ENCODE results near the gene KASH5. TPM values are rescaled to one million over a fixed set of nuclear protein-coding genes. Genes with fewer than 3 reads are reported as not detected.

KASH5 gene
- total and polyA plus RNA-seq, 2 of the 8 experiments (the other 6 are each of a cell fraction or from before 2014, with no cell fraction given), result 0.05 to 0.19 TPM

DNA sequence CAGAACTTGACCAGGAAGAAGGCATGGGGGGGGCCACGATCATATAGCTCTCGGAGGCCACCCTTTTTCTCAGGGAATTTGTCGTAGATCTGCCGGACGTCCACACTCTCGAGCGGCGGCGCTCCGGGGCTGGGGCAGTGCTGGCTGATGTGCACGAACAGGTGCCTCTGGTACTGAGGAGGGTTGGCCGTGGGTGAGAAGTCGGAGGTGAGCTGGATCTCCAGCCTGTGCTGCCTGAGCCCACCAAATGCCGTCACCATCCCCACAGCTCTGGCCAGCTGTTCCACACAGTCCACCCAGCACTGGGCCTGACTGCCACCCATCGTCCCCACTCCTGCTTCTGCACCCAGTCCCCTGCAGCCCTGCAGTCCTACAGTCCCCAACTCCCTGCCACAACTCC, 40.9 kb upstream of the KASH5 start:
- Histone ChIP-seq H3K4ac (replicated peaks; ENCODE audit: insufficient read length, low read depth, low read length) (no peak overlapping the region), H3K4me2 (ENCODE audit: insufficient read depth in 1 of 2, low read depth in 2 of 2, low read length in 2 of 2) (no peak overlapping the region), H3K27ac (ENCODE audit: low read depth, low read length) (no peak overlapping the region), H2BK5ac (ENCODE audit: low read depth, low read length) (no peak overlapping the region), H3K36me3 (ENCODE audit: control insufficient read depth in 2 of 4, insufficient read depth in 4 of 4, low read length in 3 of 4) (peaks cover 47 to 95% (median 80%) of the 10 kb centered on the region in 4 experiments), H3K27me3 (replicated peaks in 1 of 4; ENCODE audit: control insufficient read depth in 3 of 4, extremely low read depth in 1 of 4, insufficient read depth in 3 of 4, low read length in 3 of 4) (no peaks in the 10 kb centered on the region), H3K4me1 (replicated peaks in 1 of 4; ENCODE audit: control insufficient read depth in 3 of 4, insufficient read depth in 4 of 4, low read length in 3 of 4) (no peaks in the 10 kb centered on the region), H2BK15ac (ENCODE audit: low read length) (no peak overlapping the region), H3K79me1 (ENCODE audit: low read depth, low read length) (no peaks in the 10 kb centered on the region; the same call in 1 of the 2 replicates), H2AFZ (ENCODE audit: low read length) (no peak overlapping the region), H2BK120ac (replicated peaks; ENCODE audit: low read depth, low read length) (no peak overlapping the region), H3K56ac (replicated peaks; ENCODE audit: insufficient read length, low read depth, low read length) (no peak overlapping the region), H2BK20ac (ENCODE audit: low read length) (no peak overlapping the region), H4K91ac (replicated peaks; ENCODE audit: insufficient read length, low read length) (no peak overlapping the region), H3K14ac (ENCODE audit: insufficient read length) (no peak overlapping the region), H4K8ac (ENCODE audit: extremely low read depth, insufficient read depth, low read length) (no peak overlapping the region), H3K79me2 (ENCODE audit: control insufficient read depth in 1 of 2, insufficient read depth in 2 of 2, low read length in 2 of 2) (no peaks in the 10 kb centered on the region), H4K20me1 (replicated peaks in 1 of 2; ENCODE audit: control insufficient read depth in 1 of 2, insufficient read depth in 2 of 2, low read length in 2 of 2) (peaks cover 9 to 16% of the 10 kb centered on the region in 2 experiments), H2BK12ac (ENCODE audit: low read depth, low read length) (no peak overlapping the region), H3K23ac (ENCODE audit: insufficient read length) (no peak overlapping the region), H3K9me3 (ENCODE audit: insufficient read depth in 2 of 2, low read depth in 1 of 2, low read length in 1 of 2) (no peaks in the 10 kb centered on the region), H2AK5ac (ENCODE audit: low read depth, low read length) (no peak overlapping the region), H3K18ac (ENCODE audit: extremely low read depth, low read length) (no peak overlapping the region), H3K9ac (replicated peaks in 1 of 4; ENCODE audit: extremely low read depth in 1 of 4, low read depth in 3 of 4, low read length in 3 of 4) (no peak overlapping the region), H3K23me2 (ENCODE audit: low read depth, low read length) (no peaks in the 10 kb centered on the region), H3K4me3 (ENCODE audit: extremely low read depth in 1 of 4, insufficient read depth in 2 of 4, low read depth in 3 of 4, low read length in 4 of 4) (no peak overlapping the region), H4K5ac (ENCODE audit: insufficient read length, low read depth, low read length) (no peak overlapping the region)
- DNase-seq (ENCODE audit: low read depth in 1 of 2, low spot score in 2 of 2), result no peak
- ChIA-PET CTCF (ENCODE audit: partially characterized antibody) (interaction anchor here (0.8 to 2.2 kb wide), 3 partner anchors 9 to 46 kb away, joined by 3 to 7 read pairs (median 3); no protein-coding TSS in a partner anchor), POLR2A (ENCODE audit: partially characterized antibody) (interaction anchor here (0.7 to 8.9 kb wide), 3 partner anchors 10 to 29 kb away, joined by 3 to 112 read pairs (median 4); partner anchors contain the start of genes DKKL1 and TEAD2)
- FAIRE-seq, result no peak
- 96% methylated on average over 15 of the region's 15 CpGs; no CpG with 5 or more reads in 1 of the 2 experiments for WGBS, 2 experiments (ENCODE audit: extremely low coverage in 1 of 2, insufficient coverage in 1 of 2, insufficient read length in 1 of 2, insufficient replicate concordance in 2 of 2, low coverage in 1 of 2, low lambda C conversion rate in 2 of 2, missing lambda C conversion rate in 1 of 2)
- TF ChIP-seq HDAC6 (IDR thresholded peaks at IDR 0.05; ENCODE audit: low read depth, low read length), result no peak
- TF ChIP-seq JUND (IDR thresholded peaks at IDR 0.05; ENCODE audit: low read length), result no peak
- no peak for TF ChIP-seq RFX5 (IDR thresholded peaks at IDR 0.05; ENCODE audit: borderline replicate concordance, low read depth, low read length)
- no peak for TF ChIP-seq POLR2A (IDR thresholded peaks at IDR 0.05; ENCODE audit: control extremely low read depth in 1 of 2, low read depth in 2 of 2, low read length in 2 of 2)
- TF ChIP-seq SP1 (IDR thresholded peaks at IDR 0.05; ENCODE audit: low read depth, low read length), result no peak
- no peak for TF ChIP-seq YY1 (IDR thresholded peaks at IDR 0.05; ENCODE audit: low read depth, low read length)
- TF ChIP-seq TCF12 (IDR thresholded peaks at IDR 0.05; ENCODE audit: low read depth, low read length), result no peak
- TF ChIP-seq POLR2AphosphoS5 (IDR thresholded peaks at IDR 0.05; ENCODE audit: low read depth, low read length), result no peak
- TF ChIP-seq RAD21 (IDR thresholded peaks at IDR 0.05 in 1 of 2, conservative IDR thresholded peaks at IDR 0.05 in 1 of 2; ENCODE audit: low read depth in 2 of 2, low read length in 2 of 2), result no peak
- TF ChIP-seq, protein P1, sequence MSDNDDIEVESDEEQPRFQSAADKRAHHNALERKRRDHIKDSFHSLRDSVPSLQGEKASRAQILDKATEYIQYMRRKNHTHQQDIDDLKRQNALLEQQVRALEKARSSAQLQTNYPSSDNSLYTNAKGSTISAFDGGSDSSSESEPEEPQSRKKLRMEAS (IDR thresholded peaks at IDR 0.05), result no peak
- no peak for TF ChIP-seq TEAD4 (IDR thresholded peaks at IDR 0.05; ENCODE audit: low read depth, low read length)
- TF ChIP-seq NRF1 (IDR thresholded peaks at IDR 0.05; ENCODE audit: low read depth, low read length), result no peak
- TF ChIP-seq PHF8 (conservative IDR thresholded peaks at IDR 0.05; ENCODE audit: low read depth, low read length), result no peak
- TF ChIP-seq SP4 (IDR thresholded peaks at IDR 0.05; ENCODE audit: low read length), result no peak
- TF ChIP-seq SP2 (IDR thresholded peaks at IDR 0.05; ENCODE audit: low read length), result no peak
- TF ChIP-seq CBX8 (IDR thresholded peaks at IDR 0.05; ENCODE audit: borderline replicate concordance, low read depth, low read length), result no peak
